GM19438 (cell line): ENCODE results near the gene TOX2.

Source experiments
- ATAC-seq: cut with Tn5 transposase; IDR thresholded peaks from one replicate; pipeline ENCODE4 v1.9.1; 2021; ENCODE audit warnings: low read depth; ENCODE audit not compliant: unreplicated experiment

The TOX2 gene

GRCh38 chr20:44052166-44052565 lies 137.5 kb downstream of the TOX2 start:
- no peak for ATAC-seq

- ATAC-seq = no peak
Measured at GRCh38 chr20:44053046-44053445, 138.4 kb downstream of the TOX2 start.

- no peak for ATAC-seq
Measured at GRCh38 chr20:44054118-44054517, 139.5 kb downstream of the TOX2 start.

GRCh38 chr20:44054849-44055248 lies 140.2 kb downstream of the TOX2 start:
- ATAC-seq = no peak

GRCh38 chr20:44056010-44056698 lies 141.5 kb downstream of the TOX2 start:
- ATAC-seq = no peak

GRCh38 chr20:44057698-44058675 lies 143.3 kb downstream of the TOX2 start:
- no peak for ATAC-seq

DNA sequence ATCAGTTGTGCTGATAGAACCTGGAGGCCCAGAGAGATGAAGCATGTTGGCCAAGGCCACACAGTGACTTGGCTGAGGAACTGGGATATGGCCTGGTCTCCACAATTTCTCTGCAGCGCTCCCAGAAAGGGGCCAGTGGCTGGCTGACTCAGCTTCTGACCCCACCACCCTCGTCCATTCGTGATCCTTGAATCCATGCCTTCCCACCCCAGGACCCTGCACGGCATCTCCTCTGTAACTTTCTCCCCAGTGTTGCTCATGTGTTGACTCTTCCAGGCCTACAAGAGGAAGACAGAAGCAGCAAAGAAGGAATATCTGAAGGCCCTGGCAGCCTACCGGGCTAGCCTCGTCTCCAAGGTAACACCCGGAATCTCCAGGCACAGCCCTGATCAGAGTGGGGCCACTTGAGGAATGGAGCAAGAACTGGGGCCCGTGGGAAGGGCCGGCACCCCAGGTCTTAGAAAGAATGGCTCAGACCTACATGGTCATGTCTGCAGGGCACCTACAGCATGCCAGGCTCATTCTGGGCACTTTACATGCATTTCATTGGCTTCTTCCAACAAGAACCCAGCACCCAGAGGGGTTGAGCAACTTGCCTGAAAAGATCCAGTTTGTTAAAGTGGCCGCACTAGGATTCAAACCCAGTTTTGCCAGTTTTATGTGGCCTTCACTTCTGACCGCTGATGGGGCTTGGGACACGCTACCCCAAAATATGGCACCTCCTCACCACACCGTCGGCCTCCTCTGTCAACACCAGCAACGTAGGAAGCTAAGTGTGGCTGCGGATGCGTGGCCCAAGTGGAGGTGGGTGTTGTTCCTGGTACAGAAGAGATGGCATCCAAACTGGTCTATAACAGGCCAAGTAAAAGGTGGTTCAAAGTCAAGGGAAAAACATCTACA lies 150.1 kb downstream of the TOX2 start:
- no peak for ATAC-seq

DNA sequence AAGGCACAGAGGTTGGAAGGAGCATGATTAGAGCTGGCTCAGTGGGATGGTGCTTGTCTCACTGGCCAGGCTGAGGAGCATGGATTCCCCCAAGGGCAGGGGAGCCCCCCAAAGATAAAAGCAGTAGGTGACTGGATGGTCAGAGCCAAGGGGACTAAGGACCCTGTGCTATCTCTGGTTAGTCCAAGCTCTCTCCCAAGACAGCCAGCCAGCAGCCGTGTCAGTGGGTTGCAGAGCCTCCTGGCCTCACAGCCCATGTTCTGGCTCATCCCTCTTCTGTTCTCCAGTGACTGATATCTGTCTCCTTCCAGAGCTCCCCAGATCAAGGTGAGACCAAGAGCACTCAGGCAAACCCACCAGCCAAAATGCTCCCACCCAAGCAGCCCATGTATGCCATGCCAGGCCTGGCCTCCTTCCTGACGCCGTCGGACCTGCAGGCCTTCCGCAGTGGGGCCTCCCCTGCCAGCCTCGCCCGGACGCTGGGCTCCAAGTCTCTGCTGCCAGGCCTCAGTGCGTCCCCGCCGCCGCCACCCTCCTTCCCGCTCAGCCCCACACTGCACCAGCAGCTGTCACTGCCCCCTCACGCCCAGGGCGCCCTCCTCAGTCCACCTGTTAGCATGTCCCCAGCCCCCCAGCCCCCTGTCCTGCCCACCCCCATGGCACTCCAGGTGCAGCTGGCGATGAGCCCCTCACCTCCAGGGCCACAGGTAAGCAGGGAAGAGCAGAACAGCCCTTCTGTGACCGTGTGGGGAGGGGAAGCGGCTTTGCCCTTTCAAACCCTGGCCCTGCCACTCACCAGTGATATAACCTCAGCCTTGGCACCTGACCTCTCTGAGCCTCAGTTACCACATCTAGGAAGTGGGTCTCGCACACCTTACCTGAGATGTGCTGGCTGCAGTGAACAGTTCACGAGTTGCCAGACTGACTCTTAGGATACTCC lies 151.0 kb downstream of the TOX2 start:
- ATAC-seq = no peak

- ATAC-seq = no peak
Measured at GRCh38 chr20:44066645-44067606, 152.3 kb downstream of the TOX2 start.

GRCh38 chr20:44067650-44068081 lies 153.0 kb downstream of the TOX2 start:
- no peak for ATAC-seq

DNA sequence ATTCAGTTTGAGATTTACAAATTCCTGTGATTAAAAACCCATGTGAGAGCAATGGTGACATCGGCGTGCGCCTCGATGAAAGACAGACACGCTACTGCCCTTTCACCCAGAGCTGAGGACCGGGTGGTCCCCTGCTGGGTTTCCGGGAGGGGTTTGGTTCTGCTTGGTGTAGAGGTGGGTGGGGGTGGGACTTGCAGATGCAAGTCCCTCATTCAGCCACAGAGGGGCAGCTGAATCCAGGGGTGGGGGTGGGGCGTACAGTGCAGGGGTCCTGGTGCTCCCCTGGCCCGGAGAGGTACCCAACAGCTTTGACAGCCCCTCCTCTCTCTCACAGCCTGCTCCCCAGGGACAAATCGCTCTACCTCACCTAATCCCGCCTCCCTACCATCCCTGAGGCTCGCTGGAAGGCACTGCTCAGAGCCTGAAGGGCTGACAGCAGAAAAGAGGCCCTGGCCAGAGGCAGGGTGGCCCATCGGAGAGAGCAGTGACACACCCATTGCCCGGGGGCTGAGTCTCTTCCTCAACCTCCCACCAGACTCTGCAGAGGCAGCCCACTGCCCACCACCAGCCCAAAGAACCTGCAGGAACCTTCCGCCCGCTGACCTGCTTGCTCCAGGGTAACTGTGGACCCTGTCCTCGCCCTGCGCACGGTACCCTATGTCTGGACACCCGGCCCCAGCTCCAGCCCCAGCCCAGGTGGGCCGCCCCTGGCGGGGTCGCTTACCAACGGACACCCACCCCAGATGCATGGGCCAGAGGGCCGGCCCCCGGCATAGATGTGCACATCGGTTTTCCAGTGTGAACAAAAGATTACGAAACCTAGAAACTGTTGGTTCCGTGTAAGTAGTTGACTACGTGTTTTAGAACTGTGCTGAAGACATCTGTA lies 153.9 kb downstream of the TOX2 start:
- no peak for ATAC-seq

- no peak for ATAC-seq
Measured at GRCh38 chr20:44069203-44070011, 154.8 kb downstream of the TOX2 start.

- no peak for ATAC-seq
Measured at GRCh38 chr20:44070139-44070900, 155.7 kb downstream of the TOX2 start.

- no peak for ATAC-seq
Measured at GRCh38 chr20:44071057-44071456, 156.4 kb downstream of the TOX2 start.

DNA sequence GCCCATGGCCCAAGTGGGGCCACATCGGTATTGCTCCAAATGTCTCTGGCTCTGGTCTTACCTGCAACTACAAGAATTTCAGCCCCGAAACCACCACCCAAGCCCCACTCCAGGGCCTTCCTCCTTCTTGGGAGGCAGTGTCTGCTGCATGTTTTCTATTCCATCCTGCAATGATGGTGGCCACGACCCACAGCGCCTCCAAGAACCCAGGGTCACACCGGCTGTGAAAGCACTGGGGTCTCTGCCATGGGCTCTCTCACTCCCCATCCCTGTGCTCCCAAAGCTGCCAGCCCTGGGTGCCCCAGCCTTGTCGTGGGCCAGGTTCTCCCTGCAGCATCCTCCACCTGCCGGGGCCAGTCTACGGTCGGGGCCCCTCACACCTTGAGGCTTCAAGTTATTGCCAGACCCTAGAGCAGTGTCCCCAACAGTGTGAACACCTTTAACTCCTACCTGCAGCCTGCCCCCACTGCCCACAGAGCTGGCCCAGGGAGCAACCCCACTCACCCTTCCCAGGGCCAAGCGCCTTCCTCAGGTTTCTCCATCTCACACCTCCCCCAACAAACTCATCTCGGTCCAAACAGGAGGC lies 157.0 kb downstream of the TOX2 start:
- no peak for ATAC-seq

- no peak for ATAC-seq
Measured at GRCh38 chr20:44072384-44072783, 157.7 kb downstream of the TOX2 start.
